Adrenal gland (tissue), 5 donors: ENCODE measurements around the gene SNCG.
"Not testable (repeated sequence)": the region's sequence is repeated elsewhere in the genome, so short reads cannot be mapped to it uniquely, and the experiment has no call there.

Experiments
- POLR2A ChIP-seq, 2 donors: fragments of 450-650 bp; IDR thresholded peaks; one replicate each; pipeline ENCODE4 v1.6.1; 2017; ENCODE audit warnings: antibody characterized with exemption in 2 of 2, mild to moderate bottlenecking in 2 of 2, moderate library complexity in 1 of 2
- TF ChIP-seq, protein P1 (sequence below), 6 experiments: fragments of 450-650 bp in 4 of 6; fragments of 200-600 bp in 2 of 6; sonication (generic) in 1 of 6; IDR thresholded peaks; 1 replicate in 5 of 6; 2 replicates in 1 of 6; pipeline versions ENCODE4 v1.5.1 to v1.8.0; 2016 to 2021; ENCODE audit warnings: antibody characterized with exemption in 6 of 6, mild to moderate bottlenecking in 2 of 6, moderate library complexity in 1 of 6
- donor health status: DM: no; HTN: no; CAD: no.

DNA sequence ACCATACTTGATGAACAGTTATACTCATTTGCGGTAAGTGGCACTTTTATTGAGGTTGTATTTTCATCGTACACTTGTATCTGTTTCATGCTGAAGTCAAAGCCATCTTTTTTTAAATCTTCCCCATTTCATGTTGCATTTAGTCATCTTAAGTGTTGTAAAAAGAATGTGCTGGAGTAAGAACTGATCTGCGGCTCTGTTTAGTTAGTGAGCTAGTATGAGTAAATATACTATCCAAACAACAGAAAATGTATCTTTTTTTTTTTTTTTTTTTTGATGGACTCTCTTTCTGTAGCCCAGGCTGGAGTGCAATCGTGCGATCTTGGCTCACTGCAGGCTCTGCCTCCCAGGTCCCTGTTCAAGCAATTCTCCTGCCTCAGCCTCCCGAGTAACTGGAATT lies 49.3 kb downstream of the SNCG start:
- TF ChIP-seq POLR2A (IDR thresholded peaks at IDR 0.05): not testable (repeated sequence)
- TF ChIP-seq, protein P1, sequence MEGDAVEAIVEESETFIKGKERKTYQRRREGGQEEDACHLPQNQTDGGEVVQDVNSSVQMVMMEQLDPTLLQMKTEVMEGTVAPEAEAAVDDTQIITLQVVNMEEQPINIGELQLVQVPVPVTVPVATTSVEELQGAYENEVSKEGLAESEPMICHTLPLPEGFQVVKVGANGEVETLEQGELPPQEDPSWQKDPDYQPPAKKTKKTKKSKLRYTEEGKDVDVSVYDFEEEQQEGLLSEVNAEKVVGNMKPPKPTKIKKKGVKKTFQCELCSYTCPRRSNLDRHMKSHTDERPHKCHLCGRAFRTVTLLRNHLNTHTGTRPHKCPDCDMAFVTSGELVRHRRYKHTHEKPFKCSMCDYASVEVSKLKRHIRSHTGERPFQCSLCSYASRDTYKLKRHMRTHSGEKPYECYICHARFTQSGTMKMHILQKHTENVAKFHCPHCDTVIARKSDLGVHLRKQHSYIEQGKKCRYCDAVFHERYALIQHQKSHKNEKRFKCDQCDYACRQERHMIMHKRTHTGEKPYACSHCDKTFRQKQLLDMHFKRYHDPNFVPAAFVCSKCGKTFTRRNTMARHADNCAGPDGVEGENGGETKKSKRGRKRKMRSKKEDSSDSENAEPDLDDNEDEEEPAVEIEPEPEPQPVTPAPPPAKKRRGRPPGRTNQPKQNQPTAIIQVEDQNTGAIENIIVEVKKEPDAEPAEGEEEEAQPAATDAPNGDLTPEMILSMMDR (IDR thresholded peaks at IDR 0.05): not testable (repeated sequence)
